NCI-H510A treated with DMSO at 0.1 percent for 48 hours (cell line): Measurements from ENCODE around the gene IL10RB.
"Not testable (repeated sequence)": the region's sequence is repeated elsewhere in the genome, so short reads cannot be mapped to it uniquely, and the experiment has no call there.

ENCODE experiments used
- DNase-seq: peaks from one replicate; lab custom pipeline; 2025; lab: John Stamatoyannopoulos, UW

The IL10RB gene

GRCh38 chr21:33241846-33242245 is 24.3 kb upstream of the IL10RB start:
- DNase-seq = peak; percentile 35

GRCh38 chr21:33242846-33243245 is 23.3 kb upstream of the IL10RB start:
- DNase-seq = not testable (repeated sequence)

- DNase-seq = no peak
Observed at GRCh38 chr21:33244082-33244778, 21.9 kb upstream of the IL10RB start.

- no peak for DNase-seq
Observed at GRCh38 chr21:33244779-33245105, 21.4 kb upstream of the IL10RB start.

GRCh38 chr21:33245289-33245918 is 20.8 kb upstream of the IL10RB start:
- no peak for DNase-seq

DNA sequence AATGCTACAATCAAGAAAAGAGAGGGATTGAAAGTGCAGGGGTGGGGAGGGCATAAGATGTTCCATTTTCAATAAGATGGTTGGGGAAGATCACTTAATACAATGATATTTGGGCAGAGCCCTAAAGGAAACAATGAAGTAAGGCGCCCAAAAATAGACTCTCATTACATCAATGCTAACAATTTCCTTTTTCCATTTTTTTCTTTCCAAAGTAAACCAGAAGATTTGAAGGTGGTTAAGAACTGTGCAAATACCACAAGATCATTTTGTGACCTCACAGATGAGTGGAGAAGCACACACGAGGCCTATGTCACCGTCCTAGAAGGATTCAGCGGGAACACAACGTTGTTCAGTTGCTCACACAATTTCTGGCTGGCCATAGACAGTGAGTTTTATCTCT is 19.7 kb upstream of the IL10RB start:
- DNase-seq = no peak

DNA sequence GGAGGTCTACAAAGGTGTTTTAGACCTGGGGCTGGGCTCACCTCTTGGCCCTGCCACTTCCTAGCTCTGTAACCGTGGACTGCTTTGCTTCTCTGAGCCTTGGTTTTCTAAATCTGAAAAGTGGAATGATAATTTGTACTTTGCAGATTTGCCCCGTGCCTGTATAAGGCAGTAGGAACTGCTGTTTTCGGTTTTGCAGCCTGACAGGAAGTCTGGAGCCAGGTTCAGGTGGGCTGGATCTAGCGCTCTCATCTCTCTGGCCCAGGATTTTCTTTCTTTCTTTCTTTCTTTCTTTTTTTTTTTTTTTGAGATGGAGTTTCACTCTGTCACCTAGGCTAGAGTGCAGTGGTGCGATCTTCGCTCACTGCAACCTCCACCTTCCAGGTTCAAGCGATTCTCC is 19.2 kb upstream of the IL10RB start:
- DNase-seq = no peak

- DNase-seq = no peak
Observed at GRCh38 chr21:33247599-33247998, 18.6 kb upstream of the IL10RB start.

GRCh38 chr21:33249331-33250002 is 16.7 kb upstream of the IL10RB start:
- no peak for DNase-seq

GRCh38 chr21:33251119-33251518 is 15.0 kb upstream of the IL10RB start:
- no peak for DNase-seq

GRCh38 chr21:33253382-33253781 is 12.8 kb upstream of the IL10RB start:
- not testable (repeated sequence) for DNase-seq

DNA sequence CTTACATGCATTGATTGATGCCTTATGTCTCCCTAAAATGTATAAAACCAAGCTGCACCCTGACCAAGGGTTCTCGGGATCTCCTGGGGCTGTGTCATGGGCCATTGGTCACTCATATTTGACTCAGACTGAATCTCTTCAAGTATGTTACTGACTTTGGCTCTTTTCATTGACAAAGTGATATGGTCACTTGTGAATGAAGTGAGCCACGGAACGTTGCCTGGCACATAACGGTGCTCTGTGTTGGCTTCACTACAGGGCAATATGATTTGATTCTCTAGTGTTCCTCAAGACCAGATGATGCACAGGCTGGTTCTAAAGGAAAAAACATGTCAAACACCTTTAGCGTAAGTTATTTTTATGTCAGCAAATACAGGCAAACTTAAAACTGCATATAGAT is 11.4 kb upstream of the IL10RB start:
- no peak for DNase-seq

DNA sequence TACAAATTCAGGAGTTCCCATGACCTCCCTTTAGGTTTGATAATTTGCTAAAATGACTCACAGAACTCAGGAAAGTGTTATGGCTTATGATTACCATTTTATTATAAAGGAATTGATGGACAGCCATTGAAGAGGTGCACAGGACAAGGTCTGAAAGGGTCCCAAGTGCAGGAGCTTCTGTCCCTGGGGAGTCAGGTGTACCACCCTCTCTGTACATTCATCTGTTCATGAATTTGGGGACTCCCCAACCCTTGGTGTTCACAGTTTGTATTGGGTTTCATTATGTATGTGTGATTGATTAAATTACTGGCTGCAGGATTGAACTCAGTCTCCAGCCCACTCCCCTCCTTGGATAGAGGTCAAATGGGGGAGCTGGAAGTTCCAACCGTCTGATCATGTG is 10.8 kb upstream of the IL10RB start:
- no peak for DNase-seq

- DNase-seq = no peak
Observed at GRCh38 chr21:33256019-33256418, 10.1 kb upstream of the IL10RB start.

- no peak for DNase-seq
Observed at GRCh38 chr21:33257094-33257803, 8.9 kb upstream of the IL10RB start.

DNA sequence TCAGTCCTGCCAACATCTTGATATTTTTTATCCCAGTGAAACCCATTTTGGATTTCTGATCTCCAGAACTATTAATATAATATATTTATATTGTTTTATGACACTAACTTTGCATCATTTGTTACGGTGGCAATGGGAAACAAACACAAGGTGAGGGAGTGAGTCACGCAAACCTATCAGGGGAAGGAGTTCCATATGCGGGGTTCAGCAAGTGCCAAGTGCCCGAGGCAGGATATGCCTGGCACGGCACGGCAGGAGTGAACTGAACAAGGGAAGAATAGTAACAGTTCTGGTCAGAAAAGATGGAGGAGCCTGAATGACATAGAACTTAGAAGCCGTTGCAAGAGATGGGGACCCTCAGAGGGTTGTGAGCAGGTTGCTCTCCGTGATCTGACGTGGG is 7.7 kb upstream of the IL10RB start:
- DNase-seq = no peak

DNA sequence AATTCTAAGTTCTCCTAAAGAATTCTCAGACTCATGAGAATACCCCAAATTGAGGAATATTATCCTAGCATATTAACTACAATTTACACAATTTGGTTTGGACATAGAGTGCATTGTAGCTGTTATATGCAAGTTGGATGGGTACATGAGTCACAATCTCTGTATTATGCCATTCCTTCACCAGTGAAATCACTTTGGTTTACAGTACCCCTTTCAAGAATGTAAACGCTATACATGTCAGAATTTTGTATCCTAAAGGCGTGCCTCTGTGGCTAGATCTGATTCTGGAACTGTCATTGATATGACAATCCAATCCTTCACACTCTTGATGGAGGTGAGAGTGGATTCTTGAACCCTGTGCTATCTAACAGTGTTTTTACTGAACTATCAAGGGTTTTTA is 6.7 kb upstream of the IL10RB start:
- no peak for DNase-seq

- DNase-seq = no peak
Observed at GRCh38 chr21:33259995-33260394, 6.2 kb upstream of the IL10RB start.

- no peak for DNase-seq
Observed at GRCh38 chr21:33261635-33262034, 4.5 kb upstream of the IL10RB start.

- DNase-seq = no peak
Observed at GRCh38 chr21:33262921-33263320, 3.2 kb upstream of the IL10RB start.

GRCh38 chr21:33264561-33264960 is 1.6 kb upstream of the IL10RB start:
- DNase-seq = no peak

DNA sequence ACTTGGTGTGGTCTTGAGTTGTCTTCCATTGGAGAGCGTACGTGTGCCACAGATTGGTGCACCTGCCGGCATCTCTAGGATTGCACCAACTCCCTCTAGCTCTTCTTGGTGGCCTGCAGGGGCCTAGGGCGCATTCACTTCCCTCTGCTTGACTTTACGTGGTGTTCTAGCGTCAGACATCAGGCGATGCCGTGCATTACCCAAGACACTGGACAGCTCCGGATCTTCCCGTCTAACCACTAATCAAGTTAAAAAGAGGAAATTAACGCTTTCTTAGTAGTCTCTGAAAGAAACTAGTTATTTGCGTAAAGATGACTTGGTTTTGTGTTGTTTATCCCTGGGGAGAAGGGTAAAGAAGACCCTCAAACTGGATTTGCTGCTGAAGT is 510 bp upstream of the IL10RB start:
- peak; percentile 86 for DNase-seq

GRCh38 chr21:33266789-33267135 is 595 bp downstream of the IL10RB start:
- no peak for DNase-seq
